Spleen (tissue), 11 donors: Measurements from ENCODE around the gene SUN1. TPM values are rescaled to one million over a fixed set of nuclear protein-coding genes. Genes with fewer than 3 reads are reported as not detected.
"Not testable (repeated sequence)": the region's sequence is repeated elsewhere in the genome, so short reads cannot be mapped to it uniquely, and the experiment has no call there.

Experiments
- DNase-seq: peaks from one replicate; pipeline ENCODE4 v3.0.0-alpha.2; 2020
- H3K27ac ChIP-seq, 8 donors: fragments of 200-600 bp; sonication (generic) in 7 of 8; 1 replicate in 4 of 8; 2 replicates in 4 of 8; pipeline versions ENCODE4 v1.5.0 to v1.8.0; 2016 to 2021; ENCODE audit warnings: inconsistent platforms in 4 of 8, mild to moderate bottlenecking in 4 of 8, moderate library complexity in 1 of 8
- H3K27me3 ChIP-seq, 7 donors: fragments of 200-600 bp; sonication (generic) in 6 of 7; replicated peaks in 1 of 7; 1 replicate in 4 of 7; 2 replicates in 3 of 7; pipeline versions ENCODE4 v1.5.0 to v1.8.0; 2016 to 2021; ENCODE audit warnings: inconsistent platforms in 3 of 7, mild to moderate bottlenecking in 1 of 7
- H3K36me3 ChIP-seq, 6 donors: fragments of 200-600 bp; sonication (generic) in 5 of 6; 1 replicate in 4 of 6; 2 replicates in 2 of 6; pipeline versions ENCODE4 v1.5.0 to v1.8.0; 2016 to 2021; ENCODE audit warnings: inconsistent platforms in 2 of 6
- H3K4me1 ChIP-seq, 6 donors: fragments of 200-600 bp; sonication (generic) in 5 of 6; 1 replicate in 3 of 6; 2 replicates in 3 of 6; pipeline versions ENCODE4 v1.5.0 to v1.8.0; 2016 to 2021; ENCODE audit warnings: inconsistent platforms in 3 of 6
- H3K4me3 ChIP-seq, 8 donors: fragments of 200-600 bp; sonication (generic) in 7 of 8; 1 replicate in 4 of 8; 2 replicates in 4 of 8; pipeline versions ENCODE4 v1.5.0 to v1.8.0; 2016 to 2021; ENCODE audit warnings: inconsistent platforms in 4 of 8, mild to moderate bottlenecking in 4 of 8, moderate library complexity in 2 of 8
- H3K9me3 ChIP-seq, 8 donors: fragments of 200-600 bp; sonication (generic) in 7 of 8; 1 replicate in 4 of 8; 2 replicates in 4 of 8; pipeline versions ENCODE4 v1.5.0 to v1.8.0; 2016 to 2021; ENCODE audit warnings: inconsistent platforms in 4 of 8
- POLR2A ChIP-seq, 3 donors: fragments of 450-650 bp; IDR thresholded peaks; one replicate each; pipeline ENCODE4 v1.5.1; 2017; ENCODE audit warnings: antibody characterized with exemption in 3 of 3, mild to moderate bottlenecking in 1 of 3
- POLR2AphosphoS5 ChIP-seq, 3 donors: sonication (generic); formaldehyde crosslinking; IDR thresholded peaks; one replicate each; pipeline ENCODE4 v1.5.1; 2017; ENCODE audit warnings: antibody characterized with exemption in 3 of 3
- WGBS, 5 donors: extraction: QIAGEN DNeasy Blood & Tissue Kit in 3 of 5; methylation state at CpG; one replicate each; pipeline versions ENCODE4 v1.1.5 to v1.1.7; 2013 to 2018; 5-methylcytosine and 5-hydroxymethylcytosine counted together
- intact Hi-C: fragments of 100-400 bp; cut with DNase I; formaldehyde crosslinking; loops from one replicate; pipeline ENCODE4 v1.15.0; 2023; ENCODE audit warnings: low total_unique reads
- polyA plus RNA-seq, 3 donors: library from polyadenylated mRNA; stranded (reverse); fragments of 200-250 nt; gene quantifications; one replicate each; pipeline ENCODE4 v1.2.1, GENCODE V29; 2013
- total RNA-seq, 7 donors: library from RNA; depleted of rRNA in 3 of 7; stranded (reverse); fragments of >200 nt in 3 of 7; fragmentation: NEBNext Ultra II Directional in 4 of 7; extraction: Animal tissue kit (Norgen Biotek cat#: 25700) in 4 of 7; gene quantifications; one replicate each; pipeline versions ENCODE4 v1.1.0 to v1.2.1, GENCODE V29; 2016 to 2021
- TF ChIP-seq, protein P1 (sequence below), 11 experiments: fragments of 200-600 bp in 7 of 11; fragments of 450-650 bp in 4 of 11; sonication (generic) in 4 of 11; IDR thresholded peaks in 8 of 11; conservative IDR thresholded peaks in 3 of 11; 1 replicate in 7 of 11; 2 replicates in 4 of 11; pipeline versions ENCODE4 v1.4.0 to v1.8.0; 2016 to 2021; ENCODE audit warnings: antibody characterized with exemption in 11 of 11, inconsistent platforms in 4 of 11, mild to moderate bottlenecking in 1 of 11
- donor health status: healthy with polysubstance abuse.
- donor health status: DM: no; HTN: no; CAD: no; lungs with moderate emphysema.
- donor health status: DM: no; HTN: no; CAD: no.
- donor health status: Bipolar disorder and iron deficiency.
- donor health status: healthy.
- donor health status: DM: no; HTN: no; CAD: no.
- donor health status: DM: yes; HTN: yes; CAD: no.

The SUN1 gene
- total and polyA plus RNA-seq, 10 donors = 33.2 to 181 (median 135) TPM

DNA sequence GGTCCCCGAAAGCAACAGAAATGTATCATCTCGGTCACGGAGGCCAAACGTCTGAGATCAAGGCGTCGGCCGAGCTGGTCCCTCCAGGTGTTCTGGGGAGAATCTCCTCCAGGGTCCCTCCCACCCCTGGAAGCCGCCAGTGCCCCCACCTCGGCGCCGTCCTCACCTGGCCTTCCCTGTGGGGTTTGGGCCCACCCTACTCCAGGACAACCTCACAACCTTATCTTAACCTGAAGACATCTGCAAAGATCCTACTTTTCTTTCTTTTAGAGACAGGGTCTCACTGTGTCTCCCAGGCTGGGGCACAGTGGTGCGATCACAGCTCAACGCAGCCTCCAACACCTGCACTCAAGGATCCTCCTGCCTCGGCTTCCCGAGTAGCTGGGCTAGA lies 88.8 kb downstream of the SUN1 start:
- peak; percentile 71 for DNase-seq
- no peak overlapping the region for H3K4me3 ChIP-seq
- peaks cover 0 to 9% (median 0%) of the 10 kb centered on the region in 7 donors for H3K27me3 ChIP-seq
- peaks cover 16 to 68% (median 47%) of the 10 kb centered on the region in 6 donors for H3K4me1 ChIP-seq
- intact Hi-C loops = no loop called here
- H3K27ac ChIP-seq = peak overlapping the region in 2 of 8 donors; percentile 90 to 95
- no peaks in the 10 kb centered on the region for H3K9me3 ChIP-seq
- WGBS, 5 donors = 87 to 96% (median 94%) methylated on average over 15 of the region's 15 CpGs
- no peak for TF ChIP-seq POLR2AphosphoS5 (IDR thresholded peaks at IDR 0.05)
- peaks cover 0 to 23% (median 0%) of the 10 kb centered on the region in 6 donors for H3K36me3 ChIP-seq

- WGBS, 5 donors = 41 to 64% (median 47%) methylated on average over 10 to 36 of the region's 36 CpGs
- intact Hi-C loops = no loop called here
- H3K4me1 ChIP-seq = peaks cover 16 to 70% (median 49%) of the 10 kb centered on the region in 6 donors
- H3K4me3 ChIP-seq = peak overlapping the region in 3 of 8 donors; percentile 8 to 71 (median 38)
- DNase-seq = peak; percentile 79
- H3K9me3 ChIP-seq = no peaks in the 10 kb centered on the region
- TF ChIP-seq POLR2AphosphoS5 (IDR thresholded peaks at IDR 0.05) (peak in 1 of 3 donors; percentile 27), POLR2A (IDR thresholded peaks at IDR 0.05) (no peak)
- TF ChIP-seq, protein P1, sequence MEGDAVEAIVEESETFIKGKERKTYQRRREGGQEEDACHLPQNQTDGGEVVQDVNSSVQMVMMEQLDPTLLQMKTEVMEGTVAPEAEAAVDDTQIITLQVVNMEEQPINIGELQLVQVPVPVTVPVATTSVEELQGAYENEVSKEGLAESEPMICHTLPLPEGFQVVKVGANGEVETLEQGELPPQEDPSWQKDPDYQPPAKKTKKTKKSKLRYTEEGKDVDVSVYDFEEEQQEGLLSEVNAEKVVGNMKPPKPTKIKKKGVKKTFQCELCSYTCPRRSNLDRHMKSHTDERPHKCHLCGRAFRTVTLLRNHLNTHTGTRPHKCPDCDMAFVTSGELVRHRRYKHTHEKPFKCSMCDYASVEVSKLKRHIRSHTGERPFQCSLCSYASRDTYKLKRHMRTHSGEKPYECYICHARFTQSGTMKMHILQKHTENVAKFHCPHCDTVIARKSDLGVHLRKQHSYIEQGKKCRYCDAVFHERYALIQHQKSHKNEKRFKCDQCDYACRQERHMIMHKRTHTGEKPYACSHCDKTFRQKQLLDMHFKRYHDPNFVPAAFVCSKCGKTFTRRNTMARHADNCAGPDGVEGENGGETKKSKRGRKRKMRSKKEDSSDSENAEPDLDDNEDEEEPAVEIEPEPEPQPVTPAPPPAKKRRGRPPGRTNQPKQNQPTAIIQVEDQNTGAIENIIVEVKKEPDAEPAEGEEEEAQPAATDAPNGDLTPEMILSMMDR (IDR thresholded peaks at IDR 0.05 in 8 of 11, conservative IDR thresholded peaks at IDR 0.05 in 3 of 11) = no peak
- peaks cover 0 to 27% (median 0%) of the 10 kb centered on the region in 6 donors for H3K36me3 ChIP-seq
- H3K27ac ChIP-seq = peak overlapping the region in 7 of 8 donors; percentile 15 to 95 (median 90)
- H3K27me3 ChIP-seq = peaks cover 0 to 9% (median 0%) of the 10 kb centered on the region in 7 donors
Observed at GRCh38 chr7:921581-922333, 89.5 kb downstream of the SUN1 start.

DNA sequence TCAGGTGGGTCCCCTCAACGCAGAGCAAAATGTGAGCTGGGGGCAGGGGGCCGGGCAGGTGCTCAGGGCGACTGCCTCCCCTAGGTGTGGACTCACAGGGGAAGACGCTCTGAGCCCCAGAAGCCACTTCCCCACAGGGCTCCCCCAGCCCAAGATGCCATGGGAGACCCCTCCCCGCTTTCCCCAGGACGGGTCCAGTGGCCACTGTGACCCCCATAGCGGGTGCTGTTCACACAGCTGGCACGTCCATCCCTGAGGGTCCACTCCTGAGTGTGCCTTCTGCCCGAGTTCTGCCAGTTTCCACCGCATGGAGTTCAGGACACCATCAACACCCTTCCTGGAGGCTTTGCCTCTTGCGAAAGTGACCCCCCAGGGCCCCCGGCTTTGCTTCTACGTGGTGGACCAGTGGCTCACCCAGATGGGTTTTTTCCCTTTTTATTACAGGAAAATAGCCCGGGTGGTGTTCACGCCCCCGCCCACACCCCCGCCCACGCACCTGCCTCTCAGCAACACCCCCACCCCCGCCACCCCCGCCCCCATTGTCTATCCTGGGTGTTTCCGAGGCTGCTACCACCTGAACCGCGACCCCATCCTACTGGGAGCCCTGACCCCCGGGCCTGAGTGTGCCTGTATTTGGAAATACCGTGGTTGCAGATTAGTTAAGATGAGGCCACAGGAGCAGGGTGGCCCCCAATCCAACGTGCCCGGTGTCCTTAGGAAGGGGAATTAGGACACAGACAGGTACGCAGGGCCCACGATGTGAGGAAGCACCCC lies 90.2 kb downstream of the SUN1 start:
- Histone ChIP-seq H3K9me3 (no peaks in the 10 kb centered on the region), H3K27ac (peak overlapping the region; percentile 76 to 95 (median 87)), H3K4me1 (peaks cover 16 to 77% (median 49%) of the 10 kb centered on the region in 6 donors), H3K36me3 (peaks cover 0 to 27% (median 0%) of the 10 kb centered on the region in 6 donors), H3K27me3 (peaks cover 0 to 9% (median 0%) of the 10 kb centered on the region in 7 donors), H3K4me3 (peak overlapping the region; percentile 0 to 71 (median 32))
- 32 to 59% (median 38%) methylated on average over 22 to 29 of the region's 29 CpGs for WGBS, 5 donors
- peak; percentile 84 for DNase-seq
- TF ChIP-seq, protein P1 (IDR thresholded peaks at IDR 0.05 in 8 of 11, conservative IDR thresholded peaks at IDR 0.05 in 3 of 11) = no peak
- TF ChIP-seq POLR2A (IDR thresholded peaks at IDR 0.05) (no peak), POLR2AphosphoS5 (IDR thresholded peaks at IDR 0.05) (no peak)
- intact Hi-C loops = no loop called here

DNA sequence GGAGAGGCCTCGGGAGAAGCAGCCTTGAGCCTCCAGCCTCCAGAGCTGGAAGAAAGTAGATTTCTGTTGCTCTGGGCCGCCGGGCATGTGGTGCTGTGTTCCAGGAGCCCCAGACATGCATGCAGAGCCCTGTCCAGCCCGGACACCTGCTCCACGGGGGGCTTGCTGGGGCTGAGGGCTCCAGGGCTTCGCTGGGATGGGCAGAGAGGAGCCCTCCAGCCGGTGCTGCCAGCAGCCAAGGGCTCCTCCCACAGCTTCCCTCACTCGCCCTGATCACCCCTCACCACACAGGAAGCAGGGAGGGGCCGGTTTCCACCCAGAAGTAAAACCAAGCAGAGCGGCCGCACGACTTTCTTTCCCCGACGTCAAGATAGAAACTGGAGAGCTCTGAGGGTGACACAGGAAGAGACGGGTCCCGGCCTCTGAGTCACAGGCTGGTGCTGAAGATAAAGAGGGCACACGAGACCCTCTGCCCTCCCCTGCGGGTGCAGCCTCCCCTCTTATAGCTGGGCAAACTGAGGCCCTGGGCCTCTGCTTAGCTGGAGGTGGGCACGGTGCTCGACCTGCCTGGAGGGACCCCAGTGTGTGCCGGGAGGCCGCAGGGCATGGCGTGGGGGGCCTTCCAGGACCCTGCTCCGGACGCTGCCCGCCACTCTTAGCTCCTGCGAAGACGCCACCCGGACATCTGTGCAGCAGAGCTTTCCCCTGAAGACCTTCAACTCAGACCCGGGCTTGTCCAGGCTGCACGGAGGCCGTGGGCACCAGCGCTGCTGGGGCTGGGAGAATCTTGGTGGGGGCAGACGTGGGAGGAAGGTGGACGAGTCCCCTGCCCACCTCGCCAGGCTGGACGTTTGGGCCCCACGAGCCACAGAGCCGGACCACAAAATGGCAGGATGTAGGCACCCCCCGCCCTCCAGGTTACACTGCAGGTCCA lies 91.1 kb downstream of the SUN1 start:
- peak; percentile 96 for DNase-seq
- WGBS, 5 donors = 13 to 36% (median 26%) methylated on average over 12 to 40 of the region's 40 CpGs
- TF ChIP-seq, protein P1 (IDR thresholded peaks at IDR 0.05 in 8 of 11, conservative IDR thresholded peaks at IDR 0.05 in 3 of 11) = no peak
- peak in 1 of 3 donors; percentile 6 for TF ChIP-seq POLR2A (IDR thresholded peaks at IDR 0.05)
- peak; percentile 81 to 89 (median 83) for TF ChIP-seq POLR2AphosphoS5 (IDR thresholded peaks at IDR 0.05)
- intact Hi-C loops = no loop called here
- H3K4me1 ChIP-seq = peaks cover 16 to 86% (median 49%) of the 10 kb centered on the region in 6 donors
- H3K27me3 ChIP-seq = peaks cover 0 to 9% (median 0%) of the 10 kb centered on the region in 7 donors
- no peaks in the 10 kb centered on the region for H3K9me3 ChIP-seq
- H3K27ac ChIP-seq = peak overlapping the region; percentile 76 to 95 (median 87)
- peak overlapping the region; percentile 8 to 71 (median 32) for H3K4me3 ChIP-seq
- H3K36me3 ChIP-seq = peaks cover 0 to 22% (median 0%) of the 10 kb centered on the region in 6 donors

DNA sequence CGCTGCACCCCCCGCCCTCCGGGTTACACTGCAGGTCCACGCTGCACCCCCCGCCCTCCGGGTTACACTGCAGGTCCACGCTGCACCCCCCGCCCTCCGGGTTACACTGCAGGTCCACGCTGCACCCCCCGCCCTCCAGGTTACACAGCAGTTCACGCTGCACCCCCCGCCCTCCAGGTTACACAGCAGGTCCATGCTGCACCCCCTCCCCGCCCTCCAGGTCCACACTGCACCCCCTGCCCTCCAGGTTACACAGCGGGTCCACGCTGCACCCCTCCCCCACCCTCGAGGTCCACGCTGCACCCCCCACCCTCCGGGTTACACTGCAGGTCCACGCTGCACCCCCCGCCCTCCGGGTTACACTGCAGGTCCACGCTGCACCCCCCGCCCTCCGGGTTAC lies 91.8 kb downstream of the SUN1 start:
- peak; percentile 82 for DNase-seq
- Histone ChIP-seq H3K4me3 (peak overlapping the region in 3 of 8 donors; percentile 38 to 71 (median 42)), H3K36me3 (peaks cover 0 to 15% (median 0%) of the 10 kb centered on the region in 6 donors), H3K27ac (peak overlapping the region in 4 of 8 donors; percentile 90 to 95 (median 90)), H3K4me1 (peaks cover 16 to 92% (median 49%) of the 10 kb centered on the region in 6 donors)
- H3K9me3 ChIP-seq, intact Hi-C loops, H3K27me3 ChIP-seq: not testable (repeated sequence)
- 71 to 87% (median 80%) methylated on average over 1 to 25 of the region's 25 CpGs for WGBS, 5 donors
